Endothelial cell (in vitro differentiated cells): ENCODE data around the gene YAP1. TPM values are rescaled to one million over a fixed set of nuclear protein-coding genes. Genes with fewer than 3 reads are reported as not detected.

Source experiments
- DNase-seq: peaks from one replicate; pipeline ENCODE4 v3.0.0; 2021; ENCODE audit warnings: low spot score
- H3K27ac Mint-ChIP-seq: one replicate; pipeline ENCODE4 v1.8.0; 2021; ENCODE audit warnings: mixed read lengths, inconsistent platforms; ENCODE audit not compliant: unreplicated experiment
- H3K27me3 Mint-ChIP-seq: one replicate; pipeline ENCODE4 v1.8.0; 2021; ENCODE audit warnings: mild to moderate bottlenecking, moderate library complexity, mixed read lengths, inconsistent platforms; ENCODE audit not compliant: unreplicated experiment
- H3K36me3 Mint-ChIP-seq: one replicate; pipeline ENCODE4 v1.8.0; 2021; ENCODE audit warnings: mild to moderate bottlenecking, low read depth, mixed read lengths, inconsistent platforms; ENCODE audit not compliant: unreplicated experiment
- H3K4me1 Mint-ChIP-seq: one replicate; pipeline ENCODE4 v1.8.0; 2021; ENCODE audit warnings: mild to moderate bottlenecking, mixed read lengths, inconsistent platforms; ENCODE audit not compliant: unreplicated experiment
- H3K4me3 Mint-ChIP-seq: one replicate; pipeline ENCODE4 v1.8.0; 2021; ENCODE audit warnings: mild to moderate bottlenecking, mixed read lengths, inconsistent platforms; ENCODE audit not compliant: unreplicated experiment
- H3K9me3 Mint-ChIP-seq: one replicate; pipeline ENCODE4 v1.8.0; 2021; ENCODE audit warnings: mixed read lengths, inconsistent platforms; ENCODE audit not compliant: unreplicated experiment
- total RNA-seq: library from RNA; stranded (reverse); fragmentation: NEBNext Ultra II Directional; extraction: Animal tissue kit (Norgen Biotek cat#: 25700); gene quantifications from one replicate; pipeline ENCODE4 v1.2.1, GENCODE V29; 2021; ENCODE audit not compliant: unreplicated experiment
- TF ChIP-seq, protein P1 (sequence below): fragments of 200-600 bp; sonication (generic); IDR thresholded peaks from one replicate; pipeline ENCODE4 v1.5.0; 2021; ENCODE audit warnings: antibody characterized with exemption; ENCODE audit not compliant: unreplicated experiment

The YAP1 gene
- total RNA-seq, 1 donor from 2014 or later, result 158 TPM

DNA sequence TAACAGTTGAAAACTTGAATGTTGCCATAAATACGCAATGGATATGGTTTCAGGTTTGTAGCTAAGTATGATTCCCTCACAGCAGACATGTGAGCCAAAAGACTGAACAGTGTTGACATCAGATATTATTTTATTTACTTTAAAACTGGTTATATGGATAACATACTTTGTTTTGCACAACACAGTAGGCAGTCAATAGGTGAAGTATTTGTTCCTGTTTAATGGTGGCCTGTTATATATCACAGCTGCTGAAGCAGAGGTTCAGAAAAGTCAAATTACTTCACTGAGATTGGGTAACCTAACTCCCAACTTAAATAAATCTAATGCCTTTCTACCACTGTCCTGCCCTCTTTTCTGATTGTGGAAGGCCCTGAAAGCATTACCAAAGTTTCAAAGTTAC, 44.6 kb downstream of the YAP1 start:
- Mint-ChIP-seq H3K36me3 (no peaks in the 10 kb centered on the region), H3K27ac (no peak overlapping the region), H3K27me3 (no peaks in the 10 kb centered on the region), H3K9me3 (no peaks in the 10 kb centered on the region), H3K4me3 (no peak overlapping the region), H3K4me1 (peaks cover 14% of the 10 kb centered on the region)
- DNase-seq, result no peak
- TF ChIP-seq, protein P1, sequence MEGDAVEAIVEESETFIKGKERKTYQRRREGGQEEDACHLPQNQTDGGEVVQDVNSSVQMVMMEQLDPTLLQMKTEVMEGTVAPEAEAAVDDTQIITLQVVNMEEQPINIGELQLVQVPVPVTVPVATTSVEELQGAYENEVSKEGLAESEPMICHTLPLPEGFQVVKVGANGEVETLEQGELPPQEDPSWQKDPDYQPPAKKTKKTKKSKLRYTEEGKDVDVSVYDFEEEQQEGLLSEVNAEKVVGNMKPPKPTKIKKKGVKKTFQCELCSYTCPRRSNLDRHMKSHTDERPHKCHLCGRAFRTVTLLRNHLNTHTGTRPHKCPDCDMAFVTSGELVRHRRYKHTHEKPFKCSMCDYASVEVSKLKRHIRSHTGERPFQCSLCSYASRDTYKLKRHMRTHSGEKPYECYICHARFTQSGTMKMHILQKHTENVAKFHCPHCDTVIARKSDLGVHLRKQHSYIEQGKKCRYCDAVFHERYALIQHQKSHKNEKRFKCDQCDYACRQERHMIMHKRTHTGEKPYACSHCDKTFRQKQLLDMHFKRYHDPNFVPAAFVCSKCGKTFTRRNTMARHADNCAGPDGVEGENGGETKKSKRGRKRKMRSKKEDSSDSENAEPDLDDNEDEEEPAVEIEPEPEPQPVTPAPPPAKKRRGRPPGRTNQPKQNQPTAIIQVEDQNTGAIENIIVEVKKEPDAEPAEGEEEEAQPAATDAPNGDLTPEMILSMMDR, result no peak

DNA sequence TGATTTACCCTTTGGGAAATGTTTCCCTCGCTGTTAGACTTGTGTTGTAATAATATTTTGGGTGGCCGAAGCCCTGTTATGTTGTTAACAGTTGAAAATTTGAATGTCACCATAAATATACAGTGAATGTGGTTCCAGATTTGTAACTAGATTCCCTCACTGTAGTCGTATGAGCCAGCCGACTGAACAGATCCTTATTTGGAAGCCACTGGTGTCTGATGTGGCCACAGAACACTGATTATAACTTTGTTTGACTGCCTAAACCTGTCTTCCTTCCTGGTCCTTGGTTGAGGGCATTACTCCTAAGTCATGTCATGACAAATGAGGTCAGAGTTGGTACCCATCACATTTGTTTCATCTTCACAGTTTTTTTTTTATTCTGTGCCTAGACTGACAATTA, 45.4 kb downstream of the YAP1 start:
- H3K27ac Mint-ChIP-seq, result no peak overlapping the region
- H3K4me1 Mint-ChIP-seq, result peaks cover 15% of the 10 kb centered on the region
- TF ChIP-seq, protein P1, result no peak
- H3K4me3 Mint-ChIP-seq, result no peak overlapping the region
- no peak for DNase-seq
- H3K9me3 Mint-ChIP-seq, result no peaks in the 10 kb centered on the region
- H3K27me3 Mint-ChIP-seq, result no peaks in the 10 kb centered on the region
- no peaks in the 10 kb centered on the region for H3K36me3 Mint-ChIP-seq

DNA sequence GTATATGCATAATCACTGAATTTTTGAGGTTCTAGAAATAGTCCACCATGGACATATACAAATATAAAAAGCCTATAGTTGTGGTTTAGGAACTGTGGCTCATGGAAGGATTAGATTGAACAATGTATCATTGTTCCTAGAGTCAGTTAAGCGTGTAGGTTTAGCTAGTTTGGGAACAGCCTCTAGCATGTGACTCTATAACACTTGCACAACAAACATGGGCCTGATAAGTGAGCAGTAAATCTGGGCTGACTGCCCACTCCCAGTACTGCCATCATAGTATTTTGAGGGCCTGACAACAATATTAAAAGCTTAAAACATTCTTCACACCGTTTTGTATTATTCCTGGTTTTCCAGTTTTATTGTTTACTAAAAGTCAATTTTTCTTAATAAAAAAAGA, 47.0 kb downstream of the YAP1 start:
- Mint-ChIP-seq H3K4me3 (no peak overlapping the region), H3K4me1 (peaks cover 14% of the 10 kb centered on the region), H3K27ac (no peak overlapping the region), H3K9me3 (no peaks in the 10 kb centered on the region), H3K27me3 (no peaks in the 10 kb centered on the region), H3K36me3 (no peaks in the 10 kb centered on the region)
- DNase-seq, result no peak
- TF ChIP-seq, protein P1, result no peak

DNA sequence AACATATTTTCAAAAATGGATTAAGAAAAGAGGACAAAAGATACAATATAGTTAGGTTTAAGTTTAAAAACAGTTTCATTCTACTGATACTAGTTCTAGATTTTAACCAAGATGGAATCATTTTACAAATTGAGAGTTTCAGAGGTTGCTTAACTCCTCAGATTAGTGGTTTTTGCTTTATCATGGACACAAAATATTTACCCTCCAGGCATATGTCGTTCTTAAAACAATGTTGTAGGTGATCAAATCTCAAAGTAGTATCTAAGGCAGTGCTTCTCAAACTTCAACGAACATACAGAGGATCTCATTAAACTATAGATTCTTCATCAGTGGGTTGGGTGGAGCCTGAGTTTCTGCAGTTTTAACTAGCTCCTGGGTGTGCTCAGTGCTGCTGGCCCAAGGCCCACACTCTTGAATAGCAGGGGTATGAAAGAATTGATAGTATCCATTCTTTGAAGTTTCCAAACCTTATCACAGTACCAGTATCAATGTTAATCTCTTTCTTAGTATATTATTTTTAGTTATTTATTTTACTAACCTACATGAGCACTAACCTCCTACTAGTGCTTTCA, 48.0 kb downstream of the YAP1 start:
- H3K4me3 Mint-ChIP-seq, result no peak overlapping the region
- TF ChIP-seq, protein P1, result no peak
- no peaks in the 10 kb centered on the region for H3K36me3 Mint-ChIP-seq
- H3K4me1 Mint-ChIP-seq, result peaks cover 10% of the 10 kb centered on the region
- no peaks in the 10 kb centered on the region for H3K27me3 Mint-ChIP-seq
- no peak overlapping the region for H3K27ac Mint-ChIP-seq
- no peaks in the 10 kb centered on the region for H3K9me3 Mint-ChIP-seq
- no peak for DNase-seq

DNA sequence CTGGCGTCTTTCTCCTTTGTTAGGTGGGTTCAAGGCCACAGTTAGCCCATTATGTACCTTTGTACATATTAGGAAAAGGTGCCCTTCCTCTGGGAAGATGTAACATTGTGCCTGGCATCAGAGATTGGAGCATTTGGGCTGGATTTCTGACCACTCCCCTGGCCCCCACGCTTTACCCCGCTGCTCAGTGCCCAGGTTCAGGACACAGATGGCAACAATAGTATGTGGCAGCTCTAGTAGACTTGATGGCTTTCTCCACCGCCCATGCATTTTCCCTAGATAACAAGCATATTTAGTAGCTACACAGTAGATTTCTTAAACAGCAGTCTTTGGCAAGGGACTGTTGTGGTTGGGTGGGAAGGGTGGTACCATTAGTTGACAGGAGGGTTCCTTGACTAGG, 53.1 kb downstream of the YAP1 start:
- H3K9me3 Mint-ChIP-seq, result no peaks in the 10 kb centered on the region
- DNase-seq, result no peak
- TF ChIP-seq, protein P1, result no peak
- no peaks in the 10 kb centered on the region for H3K27me3 Mint-ChIP-seq
- H3K4me3 Mint-ChIP-seq, result no peak overlapping the region
- H3K4me1 Mint-ChIP-seq, result peaks cover 2% of the 10 kb centered on the region
- H3K27ac Mint-ChIP-seq, result no peak overlapping the region
- H3K36me3 Mint-ChIP-seq, result peaks cover 10% of the 10 kb centered on the region
